ENCODE data around the gene EIF3K. TPM values are rescaled to one million over a fixed set of nuclear protein-coding genes. Genes with fewer than 3 reads are reported as not detected.
A peak's percentile ranks its signal among the peaks of the same experiment; 100 is the strongest.

Gene EIF3K
- total and polyA plus RNA-seq, 2 of the 13 experiments (the other 11 are each of a cell fraction or from before 2014, with no cell fraction given): 179 to 258 TPM

DNA sequence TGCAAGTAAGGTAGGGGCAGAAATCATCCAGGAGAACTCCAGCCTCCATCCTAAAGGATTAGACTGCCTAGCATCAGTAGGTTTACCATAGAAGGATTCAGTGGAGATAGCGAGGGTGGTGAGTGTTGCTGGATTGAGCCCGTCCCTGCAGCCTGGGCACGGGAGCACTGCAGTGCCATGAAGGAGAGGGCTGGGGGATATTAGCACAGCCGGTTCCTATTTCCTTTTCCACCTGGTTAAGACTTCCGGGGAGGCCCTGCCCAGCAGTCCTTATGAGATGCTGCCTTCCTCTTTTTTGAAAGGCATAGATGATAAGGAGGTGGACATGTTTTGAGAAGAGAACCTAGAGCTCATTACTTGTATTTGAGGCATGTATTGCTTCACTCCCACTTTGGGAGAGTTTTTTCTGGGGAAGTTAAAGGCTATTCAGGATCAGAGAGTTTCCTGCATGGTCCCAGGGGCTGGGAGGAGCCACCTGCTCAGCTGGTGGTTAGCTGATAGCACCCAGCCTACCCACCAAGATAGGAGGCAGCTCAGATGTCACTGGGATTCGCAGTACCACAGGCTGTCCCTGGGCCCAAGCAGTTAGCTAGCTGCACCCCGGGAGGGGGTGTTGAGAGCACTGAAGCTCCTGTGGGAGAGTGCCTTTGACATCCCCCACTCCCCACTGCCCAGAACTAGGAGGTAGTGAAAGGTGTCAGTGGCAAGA, 45.7 kb downstream of the EIF3K start (continued):
- TF ChIP-seq PHB2 (IDR thresholded peaks at IDR 0.05; ENCODE audit: partially characterized antibody) (no peak), TMF1 (CRISPR knock-in tag; IDR thresholded peaks at IDR 0.05; ENCODE audit: low read depth) (no peak), ZNF687 (CRISPR knock-in tag; IDR thresholded peaks at IDR 0.05) (peak; percentile 9; the same call in 1 of the 2 replicates), SP5 (CRISPR knock-in tag; IDR thresholded peaks at IDR 0.05; ENCODE audit: borderline replicate concordance, low read depth) (no peak)
- TF ChIP-seq, protein P1, sequence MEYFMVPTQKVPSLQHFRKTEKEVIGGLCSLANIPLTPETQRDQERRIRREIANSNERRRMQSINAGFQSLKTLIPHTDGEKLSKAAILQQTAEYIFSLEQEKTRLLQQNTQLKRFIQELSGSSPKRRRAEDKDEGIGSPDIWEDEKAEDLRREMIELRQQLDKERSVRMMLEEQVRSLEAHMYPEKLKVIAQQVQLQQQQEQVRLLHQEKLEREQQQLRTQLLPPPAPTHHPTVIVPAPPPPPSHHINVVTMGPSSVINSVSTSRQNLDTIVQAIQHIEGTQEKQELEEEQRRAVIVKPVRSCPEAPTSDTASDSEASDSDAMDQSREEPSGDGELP (IDR thresholded peaks at IDR 0.05; ENCODE audit: borderline replicate concordance, low read depth): peak; percentile 46; the same call in 1 of the 2 replicates
- TF ChIP-seq, protein P2, sequence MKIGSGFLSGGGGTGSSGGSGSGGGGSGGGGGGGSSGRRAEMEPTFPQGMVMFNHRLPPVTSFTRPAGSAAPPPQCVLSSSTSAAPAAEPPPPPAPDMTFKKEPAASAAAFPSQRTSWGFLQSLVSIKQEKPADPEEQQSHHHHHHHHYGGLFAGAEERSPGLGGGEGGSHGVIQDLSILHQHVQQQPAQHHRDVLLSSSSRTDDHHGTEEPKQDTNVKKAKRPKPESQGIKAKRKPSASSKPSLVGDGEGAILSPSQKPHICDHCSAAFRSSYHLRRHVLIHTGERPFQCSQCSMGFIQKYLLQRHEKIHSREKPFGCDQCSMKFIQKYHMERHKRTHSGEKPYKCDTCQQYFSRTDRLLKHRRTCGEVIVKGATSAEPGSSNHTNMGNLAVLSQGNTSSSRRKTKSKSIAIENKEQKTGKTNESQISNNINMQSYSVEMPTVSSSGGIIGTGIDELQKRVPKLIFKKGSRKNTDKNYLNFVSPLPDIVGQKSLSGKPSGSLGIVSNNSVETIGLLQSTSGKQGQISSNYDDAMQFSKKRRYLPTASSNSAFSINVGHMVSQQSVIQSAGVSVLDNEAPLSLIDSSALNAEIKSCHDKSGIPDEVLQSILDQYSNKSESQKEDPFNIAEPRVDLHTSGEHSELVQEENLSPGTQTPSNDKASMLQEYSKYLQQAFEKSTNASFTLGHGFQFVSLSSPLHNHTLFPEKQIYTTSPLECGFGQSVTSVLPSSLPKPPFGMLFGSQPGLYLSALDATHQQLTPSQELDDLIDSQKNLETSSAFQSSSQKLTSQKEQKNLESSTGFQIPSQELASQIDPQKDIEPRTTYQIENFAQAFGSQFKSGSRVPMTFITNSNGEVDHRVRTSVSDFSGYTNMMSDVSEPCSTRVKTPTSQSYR (CRISPR knock-in tag; IDR thresholded peaks at IDR 0.05; ENCODE audit: borderline replicate concordance): no peak
- TF ChIP-seq, protein P3, sequence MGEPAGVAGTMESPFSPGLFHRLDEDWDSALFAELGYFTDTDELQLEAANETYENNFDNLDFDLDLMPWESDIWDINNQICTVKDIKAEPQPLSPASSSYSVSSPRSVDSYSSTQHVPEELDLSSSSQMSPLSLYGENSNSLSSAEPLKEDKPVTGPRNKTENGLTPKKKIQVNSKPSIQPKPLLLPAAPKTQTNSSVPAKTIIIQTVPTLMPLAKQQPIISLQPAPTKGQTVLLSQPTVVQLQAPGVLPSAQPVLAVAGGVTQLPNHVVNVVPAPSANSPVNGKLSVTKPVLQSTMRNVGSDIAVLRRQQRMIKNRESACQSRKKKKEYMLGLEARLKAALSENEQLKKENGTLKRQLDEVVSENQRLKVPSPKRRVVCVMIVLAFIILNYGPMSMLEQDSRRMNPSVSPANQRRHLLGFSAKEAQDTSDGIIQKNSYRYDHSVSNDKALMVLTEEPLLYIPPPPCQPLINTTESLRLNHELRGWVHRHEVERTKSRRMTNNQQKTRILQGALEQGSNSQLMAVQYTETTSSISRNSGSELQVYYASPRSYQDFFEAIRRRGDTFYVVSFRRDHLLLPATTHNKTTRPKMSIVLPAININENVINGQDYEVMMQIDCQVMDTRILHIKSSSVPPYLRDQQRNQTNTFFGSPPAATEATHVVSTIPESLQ (CRISPR knock-in tag; conservative IDR thresholded peaks at IDR 0.05): no peak

All from HepG2 (cell line).